HepG2 (cell line): ENCODE data around the gene FBXL20. TPM values are rescaled to one million over a fixed set of nuclear protein-coding genes. Genes with fewer than 3 reads are reported as not detected.

Experiments
- BORCS8-MEF2B ChIP-seq: sonication (generic); formaldehyde crosslinking; IDR thresholded peaks from 2 replicates; pipeline ENCODE4 v1.8.0; 2022; ENCODE audit warnings: mild to moderate bottlenecking, missing genetic modification reagents
- ELF1 ChIP-seq: sonication (generic); formaldehyde crosslinking; IDR thresholded peaks from 2 replicates; pipeline ENCODE4 v1.4.0; 2020; ENCODE audit warnings: missing genetic modification reagents
- GATA4 ChIP-seq: sonication (generic); IDR thresholded peaks from 2 replicates; pipeline ENCODE4 v1.6.1; 2016; ENCODE audit warnings: antibody characterized with exemption, low read depth, borderline replicate concordance
- HNRNPK ChIP-seq: fragments of 200-400 bp; formaldehyde crosslinking; IDR thresholded peaks from 2 replicates; pipeline ENCODE4 v1.6.1; 2018; ENCODE audit warnings: low read length, low read depth, moderate library complexity, mild to moderate bottlenecking; ENCODE audit not compliant: poor library complexity, severe bottlenecking
- MATR3 ChIP-seq: sonication (generic); formaldehyde crosslinking; IDR thresholded peaks from 2 replicates; pipeline ENCODE4 v1.4.0; 2020; ENCODE audit warnings: missing genetic modification reagents
- MBNL3 ChIP-seq: fragments of 250-450 bp; sonication (Bioruptor Pico); conservative IDR thresholded peaks from 2 replicates; pipeline ENCODE4 v1.8.0; 2022; ENCODE audit warnings: mild to moderate bottlenecking, inconsistent platforms
- MED13 ChIP-seq: sonication (generic); formaldehyde crosslinking; IDR thresholded peaks from 2 replicates; pipeline ENCODE4 v1.5.0; 2020; ENCODE audit warnings: missing genetic modification reagents
- MLXIP ChIP-seq: sonication (generic); formaldehyde crosslinking; IDR thresholded peaks from 2 replicates; pipeline ENCODE4 v1.9.0; 2021; ENCODE audit warnings: missing genetic modification reagents, borderline replicate concordance
- RBFOX2 ChIP-seq: fragments of 200-400 bp; formaldehyde crosslinking; IDR thresholded peaks from 2 replicates; pipeline ENCODE4 v1.6.1; 2017; ENCODE audit warnings: low read depth, mild to moderate bottlenecking, low read length
- SKI ChIP-seq: fragments of 450-650 bp; IDR thresholded peaks from one replicate; pipeline ENCODE4 v1.6.1; 2018; ENCODE audit warnings: mild to moderate bottlenecking; ENCODE audit not compliant: partially characterized antibody
- XRCC5 ChIP-seq: fragments of 200-400 bp; formaldehyde crosslinking; optimal IDR thresholded peaks from 2 replicates; pipeline ENCODE3; 2017; ENCODE audit warnings: mild to moderate bottlenecking, low read length
- ZNF17 ChIP-seq: sonication (generic); formaldehyde crosslinking; IDR thresholded peaks from 2 replicates; pipeline ENCODE4 v1.5.0; 2020; ENCODE audit warnings: mild to moderate bottlenecking, missing genetic modification reagents
- ZNF503 ChIP-seq: sonication (generic); formaldehyde crosslinking; IDR thresholded peaks from 2 replicates; pipeline ENCODE4 v1.4.0; 2020; ENCODE audit warnings: missing genetic modification reagents
- ZNF577 ChIP-seq: sonication (generic); formaldehyde crosslinking; IDR thresholded peaks from 2 replicates; pipeline ENCODE4 v1.4.0; 2020; ENCODE audit warnings: mild to moderate bottlenecking, low read depth, missing genetic modification reagents, borderline replicate concordance
- ZNF670 ChIP-seq: sonication (generic); formaldehyde crosslinking; IDR thresholded peaks from 2 replicates; pipeline ENCODE4 v1.8.0; 2022; ENCODE audit warnings: mild to moderate bottlenecking, missing genetic modification reagents, borderline replicate concordance
- ZNF740 ChIP-seq: sonication (generic); formaldehyde crosslinking; IDR thresholded peaks from 2 replicates; pipeline ENCODE4 v1.4.0; 2020; ENCODE audit warnings: missing genetic modification reagents
- ZNF746 ChIP-seq: sonication (generic); formaldehyde crosslinking; IDR thresholded peaks from 2 replicates; pipeline ENCODE4 v1.8.0; 2022; ENCODE audit warnings: mild to moderate bottlenecking, missing genetic modification reagents
- polyA plus RNA-seq, 8 experiments: library from polyadenylated mRNA; depleted of rRNA in 3 of 8; stranded (reverse) in 7 of 8; unstranded in 1 of 8; fragments of >200 nt; fragmentation: Illumina TruSeq in 4 of 8; extraction: Trizol in 4 of 8; gene quantifications; 2 replicates each; pipeline versions ENCODE4 v1.2.1 to v1.2.3, GENCODE V29; 2011 to 2016; ENCODE audit warnings: low read depth in 4 of 8, missing spikeins in 1 of 8, mixed read lengths in 1 of 8; ENCODE audit not compliant: insufficient read depth in 1 of 8
- total RNA-seq, 5 experiments: library from RNA; depleted of rRNA; stranded (reverse); fragments of >200 nt; fragmentation: Illumina TruSeq; extraction: Trizol; gene quantifications; 2 replicates each; pipeline ENCODE4 v1.2.3, GENCODE V29; 2016; ENCODE audit warnings: low read depth in 1 of 5
- TF ChIP-seq, protein P1 (sequence below): sonication (generic); formaldehyde crosslinking; IDR thresholded peaks from 2 replicates; pipeline ENCODE4 v1.8.0; 2022; ENCODE audit warnings: mild to moderate bottlenecking, missing genetic modification reagents, moderate library complexity
- TF ChIP-seq, protein P2 (sequence below): sonication (generic); formaldehyde crosslinking; IDR thresholded peaks from 2 replicates; pipeline ENCODE4 v1.5.1; 2020; ENCODE audit warnings: mild to moderate bottlenecking, moderate library complexity, missing genetic modification reagents

The FBXL20 gene
- total and polyA plus RNA-seq, 2 of the 13 experiments (the other 11 are each of a cell fraction or from before 2014, with no cell fraction given), result 10.2 to 10.3 TPM

GRCh38 chr17:39401412-39402243, at the start of gene FBXL20 (continued):
- peak; percentile 73; the same call in 1 of the 2 replicates for TF ChIP-seq ZNF503 (CRISPR knock-in tag)
- 0 out of 2 replicates have a peak, but pooled peaks have one; percentile 71 for TF ChIP-seq MED13 (CRISPR knock-in tag)
- TF ChIP-seq ZNF670 (CRISPR knock-in tag), result no peak
- no peak for TF ChIP-seq ZNF740 (CRISPR knock-in tag)
- peak; percentile 90 for TF ChIP-seq SKI
- no peak for TF ChIP-seq ZNF17 (CRISPR knock-in tag)
- TF ChIP-seq MLXIP (CRISPR knock-in tag), result no peak
- TF ChIP-seq, protein P1, sequence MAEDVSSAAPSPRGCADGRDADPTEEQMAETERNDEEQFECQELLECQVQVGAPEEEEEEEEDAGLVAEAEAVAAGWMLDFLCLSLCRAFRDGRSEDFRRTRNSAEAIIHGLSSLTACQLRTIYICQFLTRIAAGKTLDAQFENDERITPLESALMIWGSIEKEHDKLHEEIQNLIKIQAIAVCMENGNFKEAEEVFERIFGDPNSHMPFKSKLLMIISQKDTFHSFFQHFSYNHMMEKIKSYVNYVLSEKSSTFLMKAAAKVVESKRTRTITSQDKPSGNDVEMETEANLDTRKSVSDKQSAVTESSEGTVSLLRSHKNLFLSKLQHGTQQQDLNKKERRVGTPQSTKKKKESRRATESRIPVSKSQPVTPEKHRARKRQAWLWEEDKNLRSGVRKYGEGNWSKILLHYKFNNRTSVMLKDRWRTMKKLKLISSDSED (CRISPR knock-in tag), result 0 out of 2 replicates have a peak, but pooled peaks have one; percentile 30
- TF ChIP-seq, protein P2, sequence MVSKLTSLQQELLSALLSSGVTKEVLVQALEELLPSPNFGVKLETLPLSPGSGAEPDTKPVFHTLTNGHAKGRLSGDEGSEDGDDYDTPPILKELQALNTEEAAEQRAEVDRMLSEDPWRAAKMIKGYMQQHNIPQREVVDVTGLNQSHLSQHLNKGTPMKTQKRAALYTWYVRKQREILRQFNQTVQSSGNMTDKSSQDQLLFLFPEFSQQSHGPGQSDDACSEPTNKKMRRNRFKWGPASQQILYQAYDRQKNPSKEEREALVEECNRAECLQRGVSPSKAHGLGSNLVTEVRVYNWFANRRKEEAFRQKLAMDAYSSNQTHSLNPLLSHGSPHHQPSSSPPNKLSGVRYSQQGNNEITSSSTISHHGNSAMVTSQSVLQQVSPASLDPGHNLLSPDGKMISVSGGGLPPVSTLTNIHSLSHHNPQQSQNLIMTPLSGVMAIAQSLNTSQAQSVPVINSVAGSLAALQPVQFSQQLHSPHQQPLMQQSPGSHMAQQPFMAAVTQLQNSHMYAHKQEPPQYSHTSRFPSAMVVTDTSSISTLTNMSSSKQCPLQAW (CRISPR knock-in tag), result peak; percentile 57; the same call in 1 of the 2 replicates
- peak; percentile 45; the same call in 1 of the 2 replicates for TF ChIP-seq BORCS8-MEF2B (CRISPR knock-in tag)
- TF ChIP-seq MBNL3, result no peak
- peak; percentile 90 for TF ChIP-seq RBFOX2
- peak; percentile 79 for TF ChIP-seq XRCC5
- TF ChIP-seq ELF1 (CRISPR knock-in tag), result no peak; the same call in 1 of the 2 replicates
- peak; percentile 46; the same call in 1 of the 2 replicates for TF ChIP-seq ZNF746 (CRISPR knock-in tag)
- peak; percentile 22; the same call in 1 of the 2 replicates for TF ChIP-seq GATA4
- TF ChIP-seq MATR3, result no peak
- 0 out of 2 replicates have a peak, but pooled peaks have one; percentile 75 for TF ChIP-seq ZNF577 (CRISPR knock-in tag)
- peak; percentile 81 for TF ChIP-seq HNRNPK
